ENCODE measurements around the gene XRCC5. TPM values are rescaled to one million over a fixed set of nuclear protein-coding genes. Genes with fewer than 3 reads are reported as not detected.

The XRCC5 gene
- 131 and 185 TPM in 2 replicates for total RNA-seq

DNA sequence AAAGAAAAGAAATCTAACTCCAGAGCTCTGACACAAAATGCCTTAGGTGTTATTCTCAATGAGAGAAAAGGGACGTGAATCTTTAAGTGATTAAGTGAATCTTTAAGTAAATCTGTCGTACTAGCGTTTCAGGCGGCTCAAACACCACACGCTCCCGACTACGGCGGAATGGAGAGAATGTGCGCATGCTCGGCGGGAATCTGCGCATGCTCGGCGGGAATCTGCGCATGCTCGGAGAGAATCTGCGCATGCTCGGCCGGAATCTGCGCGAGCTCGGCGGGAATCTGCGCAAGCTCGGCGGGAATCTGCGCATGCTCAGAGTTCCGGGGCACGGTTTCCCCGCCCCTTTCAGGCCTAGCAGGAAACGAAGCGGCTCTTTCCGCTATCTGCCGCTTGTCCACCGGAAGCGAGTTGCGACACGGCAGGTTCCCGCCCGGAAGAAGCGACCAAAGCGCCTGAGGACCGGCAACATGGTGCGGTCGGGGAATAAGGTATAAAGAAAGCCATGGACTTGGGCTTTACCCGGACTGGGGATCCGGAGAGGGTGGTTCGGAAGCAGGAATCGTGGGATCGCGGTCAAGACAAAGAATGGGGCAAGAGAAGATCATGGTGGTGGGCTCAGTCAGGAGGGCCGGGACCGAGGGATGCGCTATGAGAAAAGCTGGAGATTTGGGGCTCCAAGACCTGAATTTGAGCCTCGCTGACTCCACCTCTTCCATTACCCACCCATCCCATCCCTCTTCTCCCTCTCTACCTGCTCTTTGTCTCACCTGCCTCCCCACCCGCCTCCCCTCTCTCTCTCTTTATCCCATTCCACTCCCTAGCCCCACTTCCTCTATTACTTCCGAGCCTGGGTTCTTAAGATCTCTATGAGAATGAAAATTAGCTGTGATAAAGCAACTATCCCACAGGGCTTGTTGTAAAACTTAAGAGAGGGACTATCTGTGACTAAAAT is at the start of gene XRCC5:
Gene XRCC5, plus strand, starts transcription at position 382 of the 955 bp plus-strand sequence. Its CDS starts 89 bp downstream, at position 471.
- TF ChIP-seq, protein P1, sequence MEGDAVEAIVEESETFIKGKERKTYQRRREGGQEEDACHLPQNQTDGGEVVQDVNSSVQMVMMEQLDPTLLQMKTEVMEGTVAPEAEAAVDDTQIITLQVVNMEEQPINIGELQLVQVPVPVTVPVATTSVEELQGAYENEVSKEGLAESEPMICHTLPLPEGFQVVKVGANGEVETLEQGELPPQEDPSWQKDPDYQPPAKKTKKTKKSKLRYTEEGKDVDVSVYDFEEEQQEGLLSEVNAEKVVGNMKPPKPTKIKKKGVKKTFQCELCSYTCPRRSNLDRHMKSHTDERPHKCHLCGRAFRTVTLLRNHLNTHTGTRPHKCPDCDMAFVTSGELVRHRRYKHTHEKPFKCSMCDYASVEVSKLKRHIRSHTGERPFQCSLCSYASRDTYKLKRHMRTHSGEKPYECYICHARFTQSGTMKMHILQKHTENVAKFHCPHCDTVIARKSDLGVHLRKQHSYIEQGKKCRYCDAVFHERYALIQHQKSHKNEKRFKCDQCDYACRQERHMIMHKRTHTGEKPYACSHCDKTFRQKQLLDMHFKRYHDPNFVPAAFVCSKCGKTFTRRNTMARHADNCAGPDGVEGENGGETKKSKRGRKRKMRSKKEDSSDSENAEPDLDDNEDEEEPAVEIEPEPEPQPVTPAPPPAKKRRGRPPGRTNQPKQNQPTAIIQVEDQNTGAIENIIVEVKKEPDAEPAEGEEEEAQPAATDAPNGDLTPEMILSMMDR (IDR thresholded peaks at IDR 0.05; ENCODE audit: insufficient read depth, low read length, severe bottlenecking) = no peak
- no peaks in the 10 kb centered on the region for H3K27me3 ChIP-seq (ENCODE audit: control insufficient read depth, insufficient read depth, low read length)
- H3K36me3 ChIP-seq (ENCODE audit: control insufficient read depth, insufficient read depth, low read length) = peaks cover 15% of the 10 kb centered on the region
- FAIRE-seq = no peak
- peak within 1 kb of the TSS; percentile 89 for H3K4me3 ChIP-seq (ENCODE audit: low read depth, low read length)
- peak; percentile 94 for DNase-seq (ENCODE audit: low read depth)

DNA sequence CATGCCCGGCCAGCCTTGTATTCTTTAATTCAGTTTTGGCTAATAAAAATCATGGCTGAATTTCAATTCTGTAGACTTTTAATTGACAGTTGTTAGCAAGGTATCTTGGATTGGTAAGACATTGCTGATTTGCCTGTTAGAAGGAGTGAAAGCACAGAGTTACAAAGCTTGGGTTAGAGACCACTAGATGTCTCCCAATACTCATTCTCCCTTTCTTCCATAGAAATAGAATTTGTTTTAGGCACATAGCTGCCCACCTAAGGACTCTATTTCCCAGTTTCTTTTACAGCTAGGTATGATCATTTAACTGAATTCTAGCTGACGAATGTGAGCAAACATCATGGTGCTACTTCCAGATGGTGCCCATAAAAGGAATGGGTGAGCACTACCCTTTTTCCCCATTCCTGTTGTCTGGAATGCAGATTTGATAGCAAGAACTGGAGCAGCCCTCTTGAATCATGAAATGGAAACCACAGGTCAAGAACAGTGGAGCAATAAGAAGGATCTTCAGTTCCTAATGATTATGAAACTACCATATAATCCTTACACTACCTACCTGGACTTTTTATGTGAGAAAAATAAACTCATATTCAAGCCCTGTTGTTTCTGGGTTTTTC is 45.0 kb upstream of the XRCC5 start:
- H3K4me3 ChIP-seq (ENCODE audit: low read depth, low read length) = no peak overlapping the region
- TF ChIP-seq, protein P1 (IDR thresholded peaks at IDR 0.05; ENCODE audit: insufficient read depth, low read length, severe bottlenecking) = no peak
- no peaks in the 10 kb centered on the region for H3K36me3 ChIP-seq (ENCODE audit: control insufficient read depth, insufficient read depth, low read length)
- no peaks in the 10 kb centered on the region for H3K27me3 ChIP-seq (ENCODE audit: control insufficient read depth, insufficient read depth, low read length)
- DNase-seq (ENCODE audit: low read depth) (no peak), FAIRE-seq (no peak)

DNA sequence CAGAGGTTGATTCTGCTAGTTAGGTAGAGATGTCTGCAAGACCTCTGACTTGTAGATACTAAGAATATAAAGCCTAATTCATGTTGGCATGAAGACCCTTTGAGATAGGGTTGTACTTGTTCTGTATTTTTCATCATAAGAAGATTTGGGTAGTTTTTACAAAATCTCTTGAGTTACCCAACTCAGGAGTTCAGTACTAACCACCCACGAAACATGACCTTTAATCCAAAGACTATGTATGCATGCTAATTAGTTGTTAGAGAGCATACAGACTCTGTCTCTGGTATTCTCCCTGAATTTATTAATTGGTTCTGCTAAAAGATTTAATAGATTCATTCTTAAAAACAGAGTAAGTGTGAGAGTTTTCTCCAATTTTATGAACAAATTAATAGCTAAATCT is 44.5 kb upstream of the XRCC5 start:
- TF ChIP-seq, protein P1 (IDR thresholded peaks at IDR 0.05; ENCODE audit: insufficient read depth, low read length, severe bottlenecking) = no peak
- Histone ChIP-seq H3K36me3 (ENCODE audit: control insufficient read depth, insufficient read depth, low read length) (no peaks in the 10 kb centered on the region), H3K4me3 (ENCODE audit: low read depth, low read length) (no peak overlapping the region), H3K27me3 (ENCODE audit: control insufficient read depth, insufficient read depth, low read length) (no peaks in the 10 kb centered on the region)
- no peak for DNase-seq (ENCODE audit: low read depth)
- FAIRE-seq = no peak

DNA sequence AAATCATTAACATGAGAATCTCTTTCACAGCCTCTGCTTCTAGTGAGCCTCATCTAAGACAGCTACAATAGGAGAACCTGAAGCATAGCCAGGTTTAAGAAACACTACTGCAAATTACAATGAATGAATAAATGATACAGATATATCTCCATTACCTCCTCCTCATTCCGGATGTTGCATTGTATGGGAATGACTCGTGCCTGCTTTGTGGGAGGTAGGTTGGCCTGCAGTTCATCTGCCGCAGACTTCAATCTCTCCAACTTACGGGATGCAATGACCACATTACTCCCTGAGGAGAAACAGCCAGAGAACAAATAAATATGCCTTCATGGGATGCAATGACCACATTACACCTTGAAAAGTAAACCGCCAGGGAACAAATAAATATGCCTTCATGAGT is 42.9 kb upstream of the XRCC5 start:
- no peak for FAIRE-seq
- TF ChIP-seq, protein P1 (IDR thresholded peaks at IDR 0.05; ENCODE audit: insufficient read depth, low read length, severe bottlenecking) = no peak

DNA sequence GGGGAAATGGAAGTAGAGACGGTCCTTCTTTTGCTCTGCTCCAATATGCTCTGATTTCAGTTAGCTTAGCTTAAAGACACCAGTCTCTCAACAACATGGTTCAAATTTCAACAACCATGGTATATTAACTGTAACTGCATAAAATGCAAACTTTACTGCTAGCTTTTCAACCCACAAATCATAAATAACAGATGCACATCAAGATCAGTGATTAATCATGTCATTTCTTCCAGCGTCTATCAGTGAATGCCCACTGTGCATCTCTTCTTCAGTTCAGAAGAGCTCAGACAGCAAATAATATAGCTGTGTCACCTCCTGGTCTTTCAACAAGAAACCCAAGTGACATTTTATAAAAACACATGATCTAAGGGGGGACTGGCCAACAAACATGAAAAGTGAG is 40.1 kb upstream of the XRCC5 start:
- TF ChIP-seq, protein P1 (IDR thresholded peaks at IDR 0.05; ENCODE audit: insufficient read depth, low read length, severe bottlenecking) = no peak
- DNase-seq (ENCODE audit: low read depth) (no peak), FAIRE-seq (no peak)
- Histone ChIP-seq H3K4me3 (ENCODE audit: low read depth, low read length) (no peak overlapping the region), H3K27me3 (ENCODE audit: control insufficient read depth, insufficient read depth, low read length) (no peaks in the 10 kb centered on the region), H3K36me3 (ENCODE audit: control insufficient read depth, insufficient read depth, low read length) (no peaks in the 10 kb centered on the region)

More for the DNA sequence above, 42.9 kb upstream of the XRCC5 start:
- Histone ChIP-seq H3K4me3 (ENCODE audit: low read depth, low read length) (no peak overlapping the region), H3K36me3 (ENCODE audit: control insufficient read depth, insufficient read depth, low read length) (no peaks in the 10 kb centered on the region), H3K27me3 (ENCODE audit: control insufficient read depth, insufficient read depth, low read length) (no peaks in the 10 kb centered on the region)
- peak; percentile 19 for DNase-seq (ENCODE audit: low read depth)
